Ishikawa (cell line): ENCODE measurements around the gene RBM15.

Experiments
- CEBPB ChIP-seq: IDR thresholded peaks from 2 replicates; pipeline ENCODE4 v1.6.1; 2012
- CREB1 ChIP-seq: IDR thresholded peaks from 2 replicates; pipeline ENCODE4 v1.6.1; 2012; ENCODE audit warnings: low read depth
- EGR1 ChIP-seq: IDR thresholded peaks from 2 replicates; pipeline ENCODE4 v1.6.1; 2012
- EP300 ChIP-seq: IDR thresholded peaks from 2 replicates; pipeline ENCODE4 v1.6.1; 2012; ENCODE audit warnings: borderline replicate concordance
- FOXM1 ChIP-seq: IDR thresholded peaks from 2 replicates; pipeline ENCODE4 v1.6.1; 2012; ENCODE audit warnings: low read depth, borderline replicate concordance
- NFIC ChIP-seq: IDR thresholded peaks from 2 replicates; pipeline ENCODE4 v1.6.1; 2012
- RAD21 ChIP-seq: IDR thresholded peaks from 2 replicates; pipeline ENCODE4 v1.6.1; 2012; ENCODE audit warnings: low read depth
- TAF1 ChIP-seq: IDR thresholded peaks from 2 replicates; pipeline ENCODE4 v1.6.1; 2012; ENCODE audit warnings: low read depth, mild to moderate bottlenecking
- TCF12 ChIP-seq: IDR thresholded peaks from 2 replicates; pipeline ENCODE4 v1.6.1; 2012; ENCODE audit warnings: low read depth
- TEAD4 ChIP-seq: IDR thresholded peaks from 2 replicates; pipeline ENCODE4 v1.6.1; 2012
- YY1 ChIP-seq: IDR thresholded peaks from 2 replicates; pipeline ENCODE4 v1.6.1; 2012; ENCODE audit warnings: low read depth
- ZBTB7A ChIP-seq: IDR thresholded peaks from 2 replicates; pipeline ENCODE4 v1.6.1; 2012; ENCODE audit warnings: low read depth
- TF ChIP-seq, protein P1 (sequence below): IDR thresholded peaks from 2 replicates; pipeline ENCODE4 v1.6.1; 2012
- TF ChIP-seq, protein P2 (sequence below): IDR thresholded peaks from 2 replicates; pipeline ENCODE4 v1.6.1; 2012
- TF ChIP-seq, protein P3 (sequence below): IDR thresholded peaks from 2 replicates; pipeline ENCODE4 v1.6.1; 2012; ENCODE audit warnings: low read depth, mild to moderate bottlenecking

Gene RBM15

GRCh38 chr1:110356379-110356778, 17.2 kb downstream of the RBM15 start:
- TF ChIP-seq TEAD4 (0 out of 2 replicates have a peak, but pooled peaks have one; percentile 42), CEBPB (no peak)

GRCh38 chr1:110360431-110360830, 21.3 kb downstream of the RBM15 start:
- no peak for TF ChIP-seq TAF1
- no peak for TF ChIP-seq CREB1
- no peak for TF ChIP-seq FOXM1
- TF ChIP-seq, protein P1, sequence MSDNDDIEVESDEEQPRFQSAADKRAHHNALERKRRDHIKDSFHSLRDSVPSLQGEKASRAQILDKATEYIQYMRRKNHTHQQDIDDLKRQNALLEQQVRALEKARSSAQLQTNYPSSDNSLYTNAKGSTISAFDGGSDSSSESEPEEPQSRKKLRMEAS, result no peak
- TF ChIP-seq ZBTB7A, result no peak
- TF ChIP-seq NFIC, result no peak
- no peak for TF ChIP-seq YY1
- TF ChIP-seq TCF12, result no peak
- no peak for TF ChIP-seq CEBPB
- TF ChIP-seq EGR1, result no peak
- TF ChIP-seq RAD21, result no peak
- TF ChIP-seq, protein P2, sequence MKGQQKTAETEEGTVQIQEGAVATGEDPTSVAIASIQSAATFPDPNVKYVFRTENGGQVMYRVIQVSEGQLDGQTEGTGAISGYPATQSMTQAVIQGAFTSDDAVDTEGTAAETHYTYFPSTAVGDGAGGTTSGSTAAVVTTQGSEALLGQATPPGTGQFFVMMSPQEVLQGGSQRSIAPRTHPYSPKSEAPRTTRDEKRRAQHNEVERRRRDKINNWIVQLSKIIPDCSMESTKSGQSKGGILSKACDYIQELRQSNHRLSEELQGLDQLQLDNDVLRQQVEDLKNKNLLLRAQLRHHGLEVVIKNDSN, result no peak
- TF ChIP-seq, protein P3, sequence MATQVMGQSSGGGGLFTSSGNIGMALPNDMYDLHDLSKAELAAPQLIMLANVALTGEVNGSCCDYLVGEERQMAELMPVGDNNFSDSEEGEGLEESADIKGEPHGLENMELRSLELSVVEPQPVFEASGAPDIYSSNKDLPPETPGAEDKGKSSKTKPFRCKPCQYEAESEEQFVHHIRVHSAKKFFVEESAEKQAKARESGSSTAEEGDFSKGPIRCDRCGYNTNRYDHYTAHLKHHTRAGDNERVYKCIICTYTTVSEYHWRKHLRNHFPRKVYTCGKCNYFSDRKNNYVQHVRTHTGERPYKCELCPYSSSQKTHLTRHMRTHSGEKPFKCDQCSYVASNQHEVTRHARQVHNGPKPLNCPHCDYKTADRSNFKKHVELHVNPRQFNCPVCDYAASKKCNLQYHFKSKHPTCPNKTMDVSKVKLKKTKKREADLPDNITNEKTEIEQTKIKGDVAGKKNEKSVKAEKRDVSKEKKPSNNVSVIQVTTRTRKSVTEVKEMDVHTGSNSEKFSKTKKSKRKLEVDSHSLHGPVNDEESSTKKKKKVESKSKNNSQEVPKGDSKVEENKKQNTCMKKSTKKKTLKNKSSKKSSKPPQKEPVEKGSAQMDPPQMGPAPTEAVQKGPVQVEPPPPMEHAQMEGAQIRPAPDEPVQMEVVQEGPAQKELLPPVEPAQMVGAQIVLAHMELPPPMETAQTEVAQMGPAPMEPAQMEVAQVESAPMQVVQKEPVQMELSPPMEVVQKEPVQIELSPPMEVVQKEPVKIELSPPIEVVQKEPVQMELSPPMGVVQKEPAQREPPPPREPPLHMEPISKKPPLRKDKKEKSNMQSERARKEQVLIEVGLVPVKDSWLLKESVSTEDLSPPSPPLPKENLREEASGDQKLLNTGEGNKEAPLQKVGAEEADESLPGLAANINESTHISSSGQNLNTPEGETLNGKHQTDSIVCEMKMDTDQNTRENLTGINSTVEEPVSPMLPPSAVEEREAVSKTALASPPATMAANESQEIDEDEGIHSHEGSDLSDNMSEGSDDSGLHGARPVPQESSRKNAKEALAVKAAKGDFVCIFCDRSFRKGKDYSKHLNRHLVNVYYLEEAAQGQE, result no peak

DNA sequence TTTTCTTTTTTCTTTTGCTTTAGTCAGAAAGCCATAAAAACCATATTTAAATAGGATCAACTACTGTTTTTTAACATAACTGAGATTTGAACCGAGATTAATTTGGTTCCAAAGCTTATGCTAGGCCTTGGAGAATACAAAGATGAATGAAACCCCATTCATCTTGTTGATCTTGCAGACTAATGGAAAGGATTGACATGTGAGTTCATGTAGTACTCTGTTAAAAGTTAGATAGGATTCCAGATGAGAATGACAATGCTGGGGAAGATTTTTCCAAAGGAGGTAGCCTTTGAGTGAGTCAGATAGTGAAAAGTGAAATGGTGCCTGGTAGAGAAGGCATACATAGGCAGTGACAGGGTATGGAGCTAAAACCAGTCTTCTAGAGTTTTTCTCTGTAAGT, 22.7 kb downstream of the RBM15 start:
- no peak for TF ChIP-seq FOXM1
- TF ChIP-seq NFIC, result no peak
- no peak for TF ChIP-seq TEAD4
- no peak for TF ChIP-seq YY1
- TF ChIP-seq TCF12, result no peak
- TF ChIP-seq, protein P2, result no peak
- TF ChIP-seq EGR1, result no peak
- TF ChIP-seq EP300, result no peak
- no peak for TF ChIP-seq CEBPB
- no peak for TF ChIP-seq CREB1

GRCh38 chr1:110364221-110364620, 25.0 kb downstream of the RBM15 start:
- TF ChIP-seq, protein P1, result no peak
- no peak for TF ChIP-seq TCF12
- TF ChIP-seq CREB1, result no peak
- no peak for TF ChIP-seq TEAD4
- no peak for TF ChIP-seq EP300
- no peak for TF ChIP-seq YY1
- no peak for TF ChIP-seq EGR1

DNA sequence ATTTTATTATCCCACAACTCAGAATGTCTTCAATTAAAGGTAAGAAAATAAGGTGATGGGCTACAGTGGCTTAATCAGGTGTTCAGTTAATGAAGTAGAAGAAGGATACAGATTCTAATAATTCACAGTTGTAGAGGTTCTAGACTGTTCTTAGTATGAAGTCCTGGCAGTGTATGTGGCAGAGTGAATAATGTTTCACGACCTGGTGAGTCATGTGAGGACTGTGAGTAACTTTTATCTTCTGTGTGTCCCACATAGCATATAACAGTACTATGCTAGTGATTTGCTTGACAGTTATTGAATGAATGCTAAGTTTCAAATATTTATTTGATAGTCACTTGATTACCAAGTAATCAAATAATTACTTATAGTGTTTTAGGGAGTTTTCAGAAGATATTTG, 31.6 kb downstream of the RBM15 start:
- no peak for TF ChIP-seq FOXM1
- TF ChIP-seq TCF12, result no peak
- no peak for TF ChIP-seq ZBTB7A
- no peak for TF ChIP-seq EP300
- no peak for TF ChIP-seq EGR1
- no peak for TF ChIP-seq RAD21
- no peak for TF ChIP-seq CREB1
- TF ChIP-seq, protein P1, result no peak
- TF ChIP-seq, protein P3, result no peak
- no peak for TF ChIP-seq TAF1
- TF ChIP-seq, protein P2, result no peak
- no peak for TF ChIP-seq TEAD4
- no peak for TF ChIP-seq CEBPB
- TF ChIP-seq YY1, result no peak

DNA sequence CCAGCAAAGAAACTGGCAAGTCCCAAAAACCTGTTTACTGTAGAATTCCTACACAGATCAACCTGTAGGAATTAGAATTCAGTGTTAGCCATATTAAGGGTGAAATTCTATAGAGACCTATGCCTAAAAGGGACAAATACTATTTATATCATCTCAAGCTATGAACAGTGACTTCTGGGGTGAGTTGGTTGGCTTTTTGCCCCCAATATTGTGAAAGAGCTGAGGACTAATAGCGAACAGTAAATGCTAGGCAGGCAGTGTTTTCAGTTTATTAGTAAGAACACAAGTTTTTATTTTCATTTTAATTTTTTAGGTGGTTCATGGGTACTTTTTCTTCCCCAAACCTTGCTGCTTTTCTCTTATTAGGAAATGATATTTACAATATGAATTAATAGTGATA, 36.3 kb downstream of the RBM15 start:
- TF ChIP-seq CREB1 (no peak), ZBTB7A (no peak), CEBPB (no peak), TAF1 (no peak), FOXM1 (no peak), RAD21 (no peak), NFIC (no peak), TCF12 (no peak), YY1 (no peak), EP300 (no peak), EGR1 (no peak), TEAD4 (no peak)
- TF ChIP-seq, protein P1, result no peak
- TF ChIP-seq, protein P3, result no peak
- TF ChIP-seq, protein P2, result no peak
